Measurements from ENCODE around the gene HPS4. TPM values are rescaled to one million over a fixed set of nuclear protein-coding genes. Genes with fewer than 3 reads are reported as not detected.
"Not testable (repeated sequence)": the region's sequence is repeated elsewhere in the genome, so short reads cannot be mapped to it uniquely, and the experiment has no call there.

Gene HPS4
- total RNA-seq: 25.9 and 28.4 TPM in 2 replicates

- no peak for DNase-seq (ENCODE audit: extremely low read depth, low read depth, low spot score)
Measured at GRCh38 chr22:26483439-26484359, at the start of gene HPS4, which contains the start of gene SRRD. Gene HPS4, minus strand, starts transcription at chr22:26483783. Its CDS starts 2,021 bp downstream, at chr22:26481762. Gene SRRD, plus strand, starts transcription at chr22:26483877. Its CDS starts 14 bp downstream, at chr22:26483891.

GRCh38 chr22:26529345-26529744, 45.8 kb upstream of the HPS4 start:
- DNase-seq (ENCODE audit: extremely low read depth, low read depth, low spot score): no peak

GRCh38 chr22:26528518-26528917, 44.9 kb upstream of the HPS4 start:
- not testable (repeated sequence) for DNase-seq (ENCODE audit: extremely low read depth, low read depth, low spot score)

GRCh38 chr22:26527574-26528465, 44.2 kb upstream of the HPS4 start:
- DNase-seq (ENCODE audit: extremely low read depth, low read depth, low spot score): no peak

GRCh38 chr22:26527167-26527566, 43.6 kb upstream of the HPS4 start:
- DNase-seq (ENCODE audit: extremely low read depth, low read depth, low spot score): no peak

DNA sequence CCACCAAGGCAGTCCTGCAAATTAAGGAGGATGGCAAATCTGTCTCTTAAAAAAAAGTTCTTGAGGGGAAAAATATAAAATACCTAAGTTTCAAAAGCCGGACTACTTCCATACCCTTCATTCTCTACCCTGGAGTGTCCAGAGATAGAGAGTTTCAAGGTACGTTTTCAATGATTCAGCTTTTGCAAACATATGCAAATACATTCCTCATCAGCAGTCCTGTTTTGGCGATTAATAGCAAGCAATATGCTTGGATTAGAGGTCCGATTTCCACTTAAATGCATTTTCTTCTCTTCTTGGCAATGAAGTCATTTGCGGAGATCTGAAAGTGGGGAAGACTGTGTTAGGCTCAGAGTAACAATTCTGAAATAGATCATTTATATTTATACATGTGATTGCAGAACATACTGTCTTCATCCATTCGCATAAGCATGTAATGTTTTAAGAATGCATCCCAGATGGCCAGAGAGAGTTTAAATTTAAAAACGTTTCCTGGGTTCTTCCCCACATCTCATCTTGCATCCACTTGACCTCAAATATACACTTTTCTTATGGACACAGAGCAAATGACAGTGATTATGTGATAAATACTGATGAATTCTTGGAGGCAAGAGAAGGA, 42.5 kb upstream of the HPS4 start:
- DNase-seq (ENCODE audit: extremely low read depth, low read depth, low spot score): no peak

- no peak for DNase-seq (ENCODE audit: extremely low read depth, low read depth, low spot score)
Measured at GRCh38 chr22:26524870-26525269, 41.3 kb upstream of the HPS4 start.

GRCh38 chr22:26522592-26522991, 39.0 kb upstream of the HPS4 start:
- DNase-seq (ENCODE audit: extremely low read depth, low read depth, low spot score): no peak

DNA sequence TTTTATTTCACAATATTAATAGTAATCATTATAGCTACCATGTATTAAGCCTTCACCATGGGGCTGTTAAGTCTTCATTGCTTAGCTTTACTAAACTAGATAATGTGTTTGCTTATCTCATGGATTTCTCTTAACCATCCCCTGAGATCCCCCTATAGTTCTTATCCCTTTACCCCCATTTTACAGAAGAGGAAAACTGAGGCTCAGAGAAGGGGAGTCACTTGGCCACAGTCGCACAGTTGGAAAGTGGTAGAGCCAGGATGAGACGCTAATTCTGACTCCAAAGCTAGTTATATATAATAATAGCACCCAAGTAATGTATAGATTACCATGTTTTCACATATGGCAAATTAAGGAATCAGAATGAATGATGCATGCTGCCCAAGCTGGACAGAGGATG, 38.4 kb upstream of the HPS4 start:
- DNase-seq (ENCODE audit: extremely low read depth, low read depth, low spot score): no peak

DNA sequence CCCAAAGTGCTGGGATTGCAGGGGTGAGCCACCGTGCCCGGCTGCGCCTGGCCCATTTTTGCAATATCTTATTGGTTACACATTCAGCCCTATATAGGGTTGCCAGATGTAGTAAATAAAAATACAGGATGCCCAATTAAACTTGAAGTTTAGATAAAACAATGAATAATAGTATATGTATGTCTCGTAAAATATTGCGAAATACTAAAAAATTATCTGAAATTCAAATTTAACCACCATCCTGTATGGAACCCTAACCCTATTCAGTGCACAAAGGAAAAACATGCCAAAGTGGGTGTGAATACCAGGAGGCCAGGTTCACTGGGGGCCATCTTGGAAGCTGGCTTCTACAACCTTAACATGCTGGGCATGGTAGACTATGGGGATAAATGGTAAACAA, 33.8 kb upstream of the HPS4 start:
- DNase-seq (ENCODE audit: extremely low read depth, low read depth, low spot score): no peak

- no peak for DNase-seq (ENCODE audit: extremely low read depth, low read depth, low spot score)
Measured at GRCh38 chr22:26516503-26516902, 32.9 kb upstream of the HPS4 start.

DNA sequence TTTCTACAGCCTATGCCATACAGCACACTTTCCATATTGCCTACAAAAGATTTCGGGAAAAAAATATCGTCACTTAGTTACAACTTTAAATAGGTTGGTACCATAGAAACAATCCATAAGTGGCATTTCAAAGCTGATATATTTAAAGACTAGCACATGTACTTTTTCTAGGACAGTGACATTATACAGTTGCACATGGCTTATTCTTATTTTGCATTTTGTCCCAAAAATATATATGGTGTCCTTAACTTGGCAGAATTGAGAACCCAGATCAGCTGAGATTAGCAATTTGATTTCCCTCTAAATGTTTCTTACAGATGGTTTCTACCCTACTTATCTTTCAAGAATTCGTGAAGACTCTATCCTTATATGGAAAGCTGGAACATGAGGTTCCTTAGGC, 32.3 kb upstream of the HPS4 start:
- no peak for DNase-seq (ENCODE audit: extremely low read depth, low read depth, low spot score)

DNA sequence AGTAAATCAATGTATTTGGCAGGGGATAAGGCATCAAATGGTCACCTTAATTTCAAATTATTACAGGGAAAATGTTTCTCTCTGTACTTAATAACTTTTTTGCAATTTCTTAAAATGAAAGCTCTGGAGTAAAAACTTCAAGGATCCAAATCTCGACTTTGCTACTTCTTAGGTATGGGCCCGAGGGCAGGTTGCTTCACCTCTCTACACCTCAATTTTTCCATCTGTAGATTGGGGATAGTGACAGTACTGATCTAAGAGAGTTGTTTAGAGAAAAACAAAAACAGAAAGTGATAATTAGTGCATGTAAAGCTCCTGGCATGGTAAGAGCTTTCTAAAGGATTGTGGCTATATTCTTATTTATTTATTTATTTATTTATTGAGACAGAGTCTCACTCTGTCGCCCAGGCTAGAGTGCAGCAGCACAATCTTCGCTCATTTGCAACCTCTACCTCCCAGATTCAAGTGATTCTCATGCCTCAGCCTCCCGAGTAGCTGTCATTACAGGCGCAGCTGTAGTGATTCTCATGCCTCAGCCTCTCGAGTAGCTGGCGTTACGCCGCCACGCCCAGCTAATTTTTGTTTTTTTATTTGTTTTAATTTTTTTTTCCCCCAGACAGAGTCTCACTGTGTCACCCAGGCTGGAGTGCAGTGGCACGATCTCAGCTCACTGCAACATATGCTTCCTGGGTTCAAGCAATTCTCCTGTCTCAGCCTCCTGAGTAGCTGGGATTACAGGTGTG, 31.0 kb upstream of the HPS4 start:
- no peak for DNase-seq (ENCODE audit: extremely low read depth, low read depth, low spot score)

GRCh38 chr22:26513838-26514237, 30.3 kb upstream of the HPS4 start:
- no peak for DNase-seq (ENCODE audit: extremely low read depth, low read depth, low spot score)

DNA sequence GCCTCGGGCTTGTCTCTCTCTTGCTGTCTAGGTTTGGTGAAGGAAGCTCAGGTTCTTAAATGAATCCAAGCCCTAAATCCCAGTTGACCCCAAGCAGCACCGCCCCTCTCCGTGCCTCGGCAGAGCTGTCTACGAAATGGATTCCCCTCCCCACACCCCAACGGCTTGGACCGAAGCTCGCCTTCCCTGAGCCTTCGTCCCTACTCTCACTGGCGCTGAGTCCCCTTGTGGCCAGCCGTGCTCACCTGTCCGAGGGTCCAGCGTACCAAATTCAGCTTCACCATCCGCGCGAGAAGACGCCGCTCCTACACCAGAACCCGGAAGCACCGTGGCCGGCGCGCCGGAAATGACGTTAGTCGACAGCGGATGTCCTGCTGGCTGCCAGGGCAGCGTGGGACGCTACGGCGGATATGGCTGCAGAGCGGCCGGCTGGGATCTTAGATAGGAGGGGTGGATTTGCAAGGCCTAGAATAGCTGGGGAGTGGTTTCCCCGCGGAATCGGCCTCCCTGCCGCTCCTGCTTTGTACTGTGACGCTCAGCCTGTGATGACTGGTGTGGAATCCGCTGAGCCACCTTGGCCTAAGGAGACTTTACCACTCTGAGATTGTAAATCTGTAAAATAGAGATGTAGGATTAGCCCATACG, 28.7 kb upstream of the HPS4 start, which contains the start of gene TFIP11:
TFIP11 (minus strand) TSS at position 325 of the 645 bp plus-strand sequence. CDS start 2,201 bp downstream, outside the sequence.
- DNase-seq (ENCODE audit: extremely low read depth, low read depth, low spot score): no peak

- no peak for DNase-seq (ENCODE audit: extremely low read depth, low read depth, low spot score)
Measured at GRCh38 chr22:26508148-26508547, 24.6 kb upstream of the HPS4 start.

GRCh38 chr22:26503758-26504157, 20.2 kb upstream of the HPS4 start:
- no peak for DNase-seq (ENCODE audit: extremely low read depth, low read depth, low spot score)

DNA sequence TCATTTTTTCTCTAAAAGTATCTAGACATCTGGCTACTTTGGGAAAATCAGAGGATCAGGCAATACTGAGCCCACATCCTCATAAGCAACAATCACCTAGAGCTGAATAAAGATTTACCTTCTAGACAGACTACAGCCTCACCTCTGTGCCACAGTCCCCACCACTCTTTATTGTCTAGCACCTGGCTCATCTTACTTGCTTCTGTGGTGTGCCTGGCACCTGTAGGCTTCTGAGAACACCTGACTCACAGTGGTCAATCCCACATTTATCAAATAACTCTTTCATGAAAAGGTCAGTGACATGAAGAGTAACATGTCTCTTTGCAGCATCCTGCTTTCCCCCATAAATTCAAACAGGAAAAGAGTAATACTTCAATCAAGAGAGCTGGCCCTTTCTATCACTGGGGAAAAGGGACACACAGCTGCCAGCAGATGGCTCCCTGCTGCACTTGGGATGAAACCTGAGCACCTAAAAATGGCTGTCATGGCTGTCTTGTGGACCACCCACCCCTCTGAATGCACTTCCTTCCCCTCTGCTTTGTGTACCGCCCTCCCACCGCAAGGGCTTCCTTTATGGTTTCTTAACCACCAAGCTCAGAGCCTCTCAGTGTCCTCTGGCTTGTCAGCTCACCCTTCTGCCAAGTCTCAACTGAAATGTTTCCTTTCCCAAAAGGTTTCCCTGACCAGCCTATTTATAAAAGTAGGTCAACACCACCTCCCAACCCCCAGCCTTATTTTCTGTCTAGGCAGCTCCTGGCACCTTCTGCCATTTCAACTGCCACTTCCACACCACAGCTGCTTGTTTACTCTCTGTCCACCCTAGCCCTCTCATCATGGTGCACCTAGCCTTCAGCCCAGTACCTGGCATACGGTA, 19.3 kb upstream of the HPS4 start:
- no peak for DNase-seq (ENCODE audit: extremely low read depth, low read depth, low spot score)

- no peak for DNase-seq (ENCODE audit: extremely low read depth, low read depth, low spot score)
Measured at GRCh38 chr22:26501996-26502395, 18.4 kb upstream of the HPS4 start.

Measured in glomerular endothelial cell (primary cell).